GM10248 (cell line): ENCODE measurements around the gene KATNB1.

Experiments used
- CTCF ChIA-PET: fragments of 300-600 bp; sonication (Branson Sonifier 250); formaldehyde crosslinking; extraction: SDS; loops from one replicate; lab custom pipeline; 2021; ENCODE audit warnings: antibody characterized with exemption; lab: Yijun Ruan, JAX
- POLR2A ChIA-PET: fragments of 350-650 bp; sonication (Branson Sonifier 250); formaldehyde crosslinking; extraction: SDS; loops from one replicate; lab custom pipeline; 2020; ENCODE audit warnings: antibody characterized with exemption; lab: Yijun Ruan, JAX
- DNase-seq: peaks from one replicate; pipeline ENCODE4 v3.0.0; 2012; ENCODE audit errors: extremely low spot score
- TF ChIP-seq, protein P1 (sequence below): IDR thresholded peaks from 2 replicates; pipeline ENCODE4 v1.5.1; 2012; ENCODE audit warnings: mild to moderate bottlenecking, low read depth; ENCODE audit errors: extremely low read depth, missing control alignments, control extremely low read depth

KATNB1 gene

DNA sequence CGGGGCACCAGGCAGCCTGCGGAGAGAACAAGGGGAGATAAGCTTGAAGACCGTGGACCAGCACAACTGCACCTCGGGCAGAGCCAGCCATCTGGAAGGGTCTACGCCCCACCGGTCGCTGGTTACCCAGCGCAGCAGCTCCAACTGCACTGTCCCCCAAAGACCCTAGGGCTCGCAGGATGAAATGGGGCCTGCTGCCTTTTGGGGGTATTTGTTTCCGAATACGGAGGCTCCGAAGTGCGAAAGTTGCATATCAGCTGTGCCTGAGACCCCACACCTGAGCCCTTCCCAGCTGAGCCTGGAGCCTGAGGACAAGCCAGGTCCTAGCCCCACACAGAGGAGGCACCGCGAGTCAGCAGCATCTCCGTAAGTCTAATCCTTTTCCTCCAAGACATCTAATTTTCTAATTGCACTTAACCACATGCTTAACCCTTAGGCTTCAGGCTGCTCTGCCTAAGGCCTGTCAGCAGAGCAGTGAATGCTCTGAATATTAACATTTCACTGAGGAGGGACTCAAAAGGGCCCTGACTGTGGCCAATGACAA, 62.8 kb downstream of the KATNB1 start:
- TF ChIP-seq, protein P1, sequence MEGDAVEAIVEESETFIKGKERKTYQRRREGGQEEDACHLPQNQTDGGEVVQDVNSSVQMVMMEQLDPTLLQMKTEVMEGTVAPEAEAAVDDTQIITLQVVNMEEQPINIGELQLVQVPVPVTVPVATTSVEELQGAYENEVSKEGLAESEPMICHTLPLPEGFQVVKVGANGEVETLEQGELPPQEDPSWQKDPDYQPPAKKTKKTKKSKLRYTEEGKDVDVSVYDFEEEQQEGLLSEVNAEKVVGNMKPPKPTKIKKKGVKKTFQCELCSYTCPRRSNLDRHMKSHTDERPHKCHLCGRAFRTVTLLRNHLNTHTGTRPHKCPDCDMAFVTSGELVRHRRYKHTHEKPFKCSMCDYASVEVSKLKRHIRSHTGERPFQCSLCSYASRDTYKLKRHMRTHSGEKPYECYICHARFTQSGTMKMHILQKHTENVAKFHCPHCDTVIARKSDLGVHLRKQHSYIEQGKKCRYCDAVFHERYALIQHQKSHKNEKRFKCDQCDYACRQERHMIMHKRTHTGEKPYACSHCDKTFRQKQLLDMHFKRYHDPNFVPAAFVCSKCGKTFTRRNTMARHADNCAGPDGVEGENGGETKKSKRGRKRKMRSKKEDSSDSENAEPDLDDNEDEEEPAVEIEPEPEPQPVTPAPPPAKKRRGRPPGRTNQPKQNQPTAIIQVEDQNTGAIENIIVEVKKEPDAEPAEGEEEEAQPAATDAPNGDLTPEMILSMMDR = no peak
- CTCF ChIA-PET = interaction anchor here (1.3 to 2.1 kb wide), 4 partner anchors 12 to 222 kb away, joined by 3 to 5 read pairs (median 4); no protein-coding TSS in a partner anchor
- no peak for DNase-seq
- POLR2A ChIA-PET = no interaction called here

DNA sequence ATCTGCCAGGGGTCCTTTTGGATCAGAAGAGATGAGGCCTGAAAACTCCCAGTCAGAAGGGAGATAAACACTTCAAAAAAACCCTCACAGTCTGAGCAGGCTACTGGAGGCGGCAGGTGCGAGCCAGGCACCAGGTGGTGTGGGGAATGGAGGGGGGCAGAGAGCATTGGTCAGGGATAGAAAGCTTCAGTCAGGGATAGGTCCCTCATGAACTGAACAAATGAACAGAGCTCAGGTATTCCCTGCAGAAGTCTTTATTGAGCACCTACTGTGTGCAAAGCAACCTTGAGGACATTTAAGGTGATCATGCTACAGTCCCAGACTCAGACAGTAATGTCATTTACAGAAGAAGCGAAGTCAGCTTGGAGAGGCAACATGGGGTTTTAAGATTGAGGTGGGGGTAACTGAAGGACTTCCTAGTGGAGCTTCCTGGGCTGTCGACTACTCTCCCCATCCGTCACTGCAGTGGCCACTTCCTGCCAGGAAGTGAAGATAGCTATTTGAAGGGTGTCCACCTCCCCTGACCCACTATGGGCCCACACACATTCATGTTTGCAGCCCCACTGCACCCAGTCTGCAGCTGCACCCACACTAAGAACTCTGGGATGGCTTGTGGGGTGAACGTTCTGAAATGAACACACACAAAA, 63.5 kb downstream of the KATNB1 start:
- no peak for DNase-seq
- CTCF ChIA-PET = interaction anchor here (1.2 to 3.5 kb wide), 5 partner anchors 18 to 208 kb away, joined by 3 to 12 read pairs (median 5); no protein-coding TSS in a partner anchor
- TF ChIP-seq, protein P1 = no peak
- POLR2A ChIA-PET = no interaction called here

DNA sequence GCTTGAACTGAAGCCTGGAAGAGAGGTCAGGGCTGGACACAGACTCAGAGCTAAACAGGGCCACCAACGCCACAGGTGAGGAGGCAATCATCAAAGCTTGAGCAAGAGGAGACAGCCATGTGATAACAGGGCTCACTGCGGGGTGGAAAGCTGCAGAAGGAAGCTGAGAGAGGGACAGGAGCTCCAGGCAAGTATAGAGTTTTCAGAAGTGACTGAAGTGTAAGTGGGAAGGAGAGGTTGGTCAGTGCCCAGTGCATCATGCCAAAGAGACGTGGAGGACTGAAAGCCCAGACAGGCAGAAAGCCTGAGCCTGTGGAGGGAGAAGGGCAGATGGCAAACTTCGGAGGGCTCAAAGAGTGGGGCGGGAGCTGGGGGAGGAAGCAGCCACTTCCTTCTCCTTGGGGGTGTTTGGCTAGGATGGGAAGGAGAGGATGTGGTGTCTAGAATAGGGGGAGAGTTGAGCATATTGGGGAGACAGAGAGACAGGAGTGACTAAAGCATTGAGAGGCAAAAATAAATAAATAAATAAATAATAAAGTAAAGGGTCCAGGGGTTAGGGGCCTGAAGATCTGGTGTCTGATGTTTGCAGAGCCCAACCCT, 64.1 kb downstream of the KATNB1 start:
- ChIA-PET CTCF (interaction anchor here (1.2 to 3.5 kb wide), 5 partner anchors 17 to 209 kb away, joined by 3 to 12 read pairs (median 5); no protein-coding TSS in a partner anchor), POLR2A (no interaction called here)
- no peak for DNase-seq
- TF ChIP-seq, protein P1 = no peak

DNA sequence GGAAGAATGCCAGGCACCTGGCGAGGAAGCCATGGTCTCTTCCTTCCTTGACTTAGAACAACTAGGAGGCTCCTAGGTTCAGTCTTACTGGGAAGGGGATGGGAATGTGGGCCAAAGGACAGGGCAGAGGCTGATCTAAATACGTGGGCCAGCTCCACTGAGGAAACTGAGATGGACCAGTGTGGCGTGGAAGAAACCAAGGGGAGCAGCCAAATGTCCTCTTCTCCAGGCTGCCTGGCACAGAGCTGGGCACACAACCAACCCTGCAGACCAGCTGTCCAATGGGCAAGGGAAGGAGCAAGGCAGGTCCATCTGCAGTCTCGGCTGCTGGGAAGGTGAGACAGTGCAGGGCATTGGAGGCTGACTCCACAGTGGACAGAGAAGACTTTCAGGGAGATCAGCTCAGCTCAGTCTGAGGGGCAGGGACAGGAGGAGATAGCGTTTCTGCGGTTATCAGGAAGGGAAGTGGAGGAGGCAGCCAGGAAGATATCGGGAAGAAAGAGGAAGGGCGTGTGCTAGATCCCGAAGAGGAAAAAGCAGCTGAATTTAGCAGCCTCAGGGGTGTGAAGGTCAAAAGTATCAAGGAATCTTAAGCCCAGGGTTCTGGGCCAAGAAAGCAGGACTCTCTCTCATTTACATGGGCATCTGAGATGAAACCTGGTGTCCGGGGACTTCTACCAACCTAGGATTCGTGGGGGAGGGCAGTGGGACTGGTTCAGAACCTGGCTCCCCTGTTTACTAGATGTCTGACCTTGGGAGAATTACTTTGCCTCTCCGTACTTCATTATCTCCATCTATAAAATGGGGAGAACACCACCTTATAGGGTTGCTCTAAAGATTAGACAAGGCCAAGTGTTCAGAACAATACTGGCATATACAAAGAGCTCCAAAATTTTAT, 64.9 kb downstream of the KATNB1 start:
- POLR2A ChIA-PET = no interaction called here
- CTCF ChIA-PET = interaction anchor here (1.3 to 3.5 kb wide), 6 partner anchors 9 to 210 kb away, joined by 3 to 12 read pairs (median 3); no protein-coding TSS in a partner anchor
- DNase-seq = no peak
- TF ChIP-seq, protein P1 = no peak

DNA sequence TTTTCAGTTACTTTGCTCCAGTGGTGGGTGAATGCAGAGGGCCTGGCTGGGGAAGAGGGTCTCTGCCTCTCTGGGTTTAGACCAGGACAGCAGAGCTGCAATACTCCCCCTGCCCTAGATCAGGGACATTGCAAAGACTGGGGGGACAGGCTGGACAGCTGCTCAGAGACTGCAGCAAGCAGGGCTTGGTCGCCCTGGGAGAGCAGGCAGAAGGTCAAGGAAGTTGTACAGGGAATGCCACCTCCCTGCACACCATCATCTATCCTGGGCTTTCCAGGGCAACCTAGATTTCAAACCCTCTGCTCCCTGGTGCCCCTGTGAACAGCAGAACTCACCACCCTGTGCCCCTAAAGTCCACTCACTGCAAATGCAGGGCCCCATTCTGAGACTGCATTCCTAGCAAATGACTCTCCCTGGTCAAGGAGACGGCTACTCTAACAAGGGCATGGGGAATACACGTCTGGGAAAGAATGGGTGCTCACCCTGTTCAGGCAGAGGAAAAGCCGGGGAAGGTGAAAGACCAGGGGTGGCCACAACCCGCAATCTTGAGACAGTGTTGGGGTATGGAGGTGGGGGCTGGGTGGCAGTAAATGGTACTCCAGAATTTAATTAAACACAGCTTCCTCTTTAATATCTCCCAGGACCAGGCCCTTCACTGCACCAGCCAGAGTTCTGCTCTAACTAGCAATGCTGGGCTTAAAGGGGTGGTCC, 65.7 kb downstream of the KATNB1 start:
- CTCF ChIA-PET = interaction anchor here (1.3 to 3.5 kb wide), 5 partner anchors 9 to 89 kb away, joined by 3 to 12 read pairs (median 3); no protein-coding TSS in a partner anchor
- POLR2A ChIA-PET = no interaction called here
- DNase-seq = no peak
- TF ChIP-seq, protein P1 = no peak
